Right cardiac atrium (tissue), 5 donors: Measurements from ENCODE around the gene IL32. TPM values are rescaled to one million over a fixed set of nuclear protein-coding genes. Genes with fewer than 3 reads are reported as not detected.

Experiments
- ATAC-seq, 2 donors: fragments of 200-7000 bp; cut with Tn5 transposase; one replicate each; pipeline versions ENCODE4 v1.8.0 to v1.9.1; 2020; ENCODE audit warnings: moderate library complexity in 2 of 2, mild to moderate bottlenecking in 1 of 2
- DNase-seq, 3 donors: peaks; one replicate each; pipeline ENCODE4 v3.0.0-alpha.2; 2020
- H3K27ac ChIP-seq: one replicate; pipeline ENCODE4 v1.5.1; 2013; ENCODE audit warnings: mild to moderate bottlenecking, low read length, control low read depth, moderate library complexity
- H3K27me3 ChIP-seq: one replicate; pipeline ENCODE4 v1.6.1; 2013; ENCODE audit not compliant: control insufficient read depth, insufficient read depth
- H3K4me1 ChIP-seq: one replicate; pipeline ENCODE4 v1.6.1; 2013; ENCODE audit warnings: low read length; ENCODE audit not compliant: control insufficient read depth, insufficient read depth
- H3K4me3 ChIP-seq: one replicate; pipeline ENCODE4 v1.5.1; 2013; ENCODE audit warnings: low read length, control low read depth
- H3K9me3 ChIP-seq: one replicate; pipeline ENCODE4 v1.6.1; 2013; ENCODE audit warnings: low read length; ENCODE audit not compliant: control insufficient read depth
- WGBS: extraction: QIAGEN DNeasy Blood & Tissue Kit; methylation state at CpG from one replicate; pipeline ENCODE4 v1.1.7; 2013; 5-methylcytosine and 5-hydroxymethylcytosine counted together
- intact Hi-C, 4 donors: fragments of 100-400 bp; cut with DNase I; formaldehyde crosslinking; loops; one replicate each; pipeline versions ENCODE4 v1.11.0 to v1.14.0; 2022 to 2023
- polyA plus RNA-seq: library from polyadenylated mRNA; stranded (reverse); fragments of 200-250 nt; gene quantifications from one replicate; pipeline ENCODE4 v1.2.3, GENCODE V29; 2013
- total RNA-seq, 4 donors: library from RNA; stranded (reverse); fragmentation: NEBNext Ultra II Directional; extraction: Animal tissue kit (Norgen Biotek cat#: 25700); gene quantifications; one replicate each; pipeline ENCODE4 v1.2.1, GENCODE V29; 2021
- donor health status: healthy with polysubstance abuse.
- donor health status: DM: no; HTN: yes; CAD: no.
- donor health status: DM: no; HTN: no; CAD: no.
- donor health status: DM: no; HTN: yes; CAD: no; lungs with severe emphysema.
- donor health status: DM: yes; HTN: yes; CAD: no.

Gene IL32
- total and polyA plus RNA-seq, 5 donors, result 27.5 to 62.8 (median 37.8) TPM

DNA sequence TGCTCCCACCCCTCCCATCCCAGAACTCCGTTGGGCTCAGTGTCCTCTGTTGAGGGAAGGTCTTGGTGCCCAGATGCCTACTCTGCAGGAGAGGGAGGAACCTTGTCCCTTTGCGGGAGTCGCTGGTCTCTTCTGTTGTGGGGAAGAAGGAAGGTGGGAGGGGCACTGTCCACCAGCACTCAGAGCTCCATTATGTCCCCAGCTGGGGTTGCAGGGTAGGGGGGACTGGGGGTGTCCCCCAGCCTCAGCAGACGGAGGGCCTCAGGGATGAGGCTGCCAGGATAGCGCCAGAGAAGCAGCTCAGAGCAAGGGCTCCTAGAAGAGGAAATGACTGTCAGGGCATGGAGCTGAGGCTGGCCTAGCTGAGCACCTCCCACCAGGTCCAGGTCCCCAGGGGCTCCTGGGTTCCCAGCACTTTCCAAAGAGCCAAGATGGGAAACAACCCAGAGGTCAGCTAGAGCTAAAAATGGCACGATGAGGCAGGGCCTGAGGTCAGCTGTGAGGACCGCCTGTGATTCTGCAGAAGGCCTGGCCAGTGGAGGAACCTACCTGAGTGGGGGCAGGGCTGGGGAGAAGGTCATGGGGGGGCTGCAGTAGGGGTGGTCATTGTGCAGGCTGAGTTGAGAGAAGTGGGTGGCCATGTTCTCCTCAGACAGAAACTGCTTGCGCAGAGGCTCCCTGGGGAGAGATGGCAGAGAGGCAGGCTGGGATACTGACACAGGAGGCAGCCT is 42.6 kb upstream of the IL32 start:
- DNase-seq, result peak in 2 of 3 donors; percentile 62 to 70
- peak in 1 of 2 donors; percentile 0 for ATAC-seq
- Histone ChIP-seq H3K4me3 (peak overlapping the region; percentile 56), H3K27ac (peak overlapping the region; percentile 99), H3K4me1 (peaks cover 10% of the 10 kb centered on the region), H3K9me3 (no peaks in the 10 kb centered on the region), H3K27me3 (no peaks in the 10 kb centered on the region)
- intact Hi-C loops, result no loop called here
- WGBS, result 25% methylated on average over 8 of the region's 8 CpGs

- Histone ChIP-seq H3K27me3 (no peaks in the 10 kb centered on the region), H3K27ac (peak overlapping the region; percentile 99), H3K9me3 (no peaks in the 10 kb centered on the region), H3K4me3 (peak overlapping the region; percentile 56), H3K4me1 (peaks cover 10% of the 10 kb centered on the region)
- intact Hi-C loops, result no loop called here
- DNase-seq (peak in 2 of 3 donors; percentile 72 to 82), ATAC-seq (peak; percentile 0 to 1)
- 19% methylated on average over 6 of the region's 6 CpGs for WGBS
Measured at GRCh38 chr16:3023415-3023668, 42.1 kb upstream of the IL32 start.

GRCh38 chr16:3023669-3024478 is 41.6 kb upstream of the IL32 start, which contains the start of the genes HCFC1R1 and THOC6:
Gene HCFC1R1 (minus strand): TSS chr16:3023942. CDS start chr16:3023941, 1 bp downstream.
Gene THOC6 (plus strand): TSS chr16:3024035. CDS start chr16:3024327, 292 bp downstream.
- H3K27me3 ChIP-seq, result no peaks in the 10 kb centered on the region
- ATAC-seq (peak; percentile 79 to 84), DNase-seq (peak; percentile 97 to 99 (median 98))
- under 1% methylated on average over 69 of the region's 69 CpGs for WGBS
- peak within 1 kb of the TSS; percentile 99 for H3K27ac ChIP-seq
- H3K4me1 ChIP-seq, result peaks cover 10% of the 10 kb centered on the region
- peak within 1 kb of the TSS; percentile 56 for H3K4me3 ChIP-seq
- no peaks in the 10 kb centered on the region for H3K9me3 ChIP-seq
- intact Hi-C loops, result no loop called here

- 96% methylated on average over 18 of the region's 18 CpGs for whole genome bisulfite sequencing
- intact Hi-C loops, result no loop called here
- ATAC-seq, result no peak
- no peak overlapping the region for H3K4me3 ChIP-seq
- H3K9me3 ChIP-seq, result no peaks in the 10 kb centered on the region
- no peak overlapping the region for H3K27ac ChIP-seq
- H3K27me3 ChIP-seq, result no peaks in the 10 kb centered on the region
- no peak for DNase-seq
- H3K4me1 ChIP-seq, result peaks cover 10% of the 10 kb centered on the region
Measured at GRCh38 chr16:3025032-3026002, 40.1 kb upstream of the IL32 start.

DNA sequence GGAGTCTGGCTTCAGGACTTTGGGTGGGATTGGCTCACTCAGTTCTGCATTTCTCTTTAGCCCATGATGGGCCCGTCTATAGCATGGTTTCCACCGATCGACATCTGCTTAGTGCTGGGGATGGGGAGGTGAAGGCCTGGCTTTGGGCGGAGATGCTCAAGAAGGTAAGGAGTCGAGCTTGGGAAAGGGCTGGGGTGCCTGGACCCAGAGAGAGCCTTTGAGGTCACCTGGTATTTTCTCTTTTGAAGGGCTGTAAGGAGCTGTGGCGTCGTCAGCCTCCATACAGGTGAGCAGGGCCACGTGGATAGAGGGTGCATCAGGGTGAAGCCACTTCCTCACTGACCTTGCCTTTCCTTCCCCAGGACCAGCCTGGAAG is 39.4 kb upstream of the IL32 start:
- 93% methylated on average over 8 of the region's 8 CpGs for WGBS
- intact Hi-C loops, result no loop called here
- Histone ChIP-seq H3K4me1 (peaks cover 10% of the 10 kb centered on the region), H3K9me3 (no peaks in the 10 kb centered on the region), H3K27ac (no peak overlapping the region), H3K27me3 (no peaks in the 10 kb centered on the region), H3K4me3 (no peak overlapping the region)
- DNase-seq (peak in 1 of 3 donors; percentile 17), ATAC-seq (no peak)

- Histone ChIP-seq H3K4me3 (no peak overlapping the region), H3K9me3 (no peaks in the 10 kb centered on the region), H3K27ac (no peak overlapping the region), H3K27me3 (no peaks in the 10 kb centered on the region), H3K4me1 (peaks cover 10% of the 10 kb centered on the region)
- ATAC-seq, result no peak
- 94% methylated on average over 24 of the region's 24 CpGs for WGBS
- no peak for DNase-seq
- intact Hi-C loops, result no loop called here
Measured at GRCh38 chr16:3026609-3027488, 38.6 kb upstream of the IL32 start.

DNA sequence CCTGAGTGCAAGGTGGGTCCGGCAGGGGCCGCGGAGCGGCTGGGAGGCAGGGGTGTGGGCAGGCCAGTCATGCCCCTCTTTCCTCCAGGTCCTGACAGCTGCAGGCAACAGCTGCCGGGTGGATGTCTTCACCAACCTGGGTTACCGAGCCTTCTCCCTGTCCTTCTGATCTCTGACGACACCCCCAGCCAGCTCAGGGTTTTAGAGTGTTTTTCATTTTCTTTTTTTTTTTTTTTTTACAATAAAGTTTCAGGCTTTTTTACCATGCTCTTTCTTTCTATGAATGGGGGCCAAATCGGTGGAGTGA is 38.0 kb upstream of the IL32 start:
- no peak for DNase-seq
- intact Hi-C loops, result no loop called here
- Histone ChIP-seq H3K4me1 (peaks cover 8% of the 10 kb centered on the region), H3K9me3 (no peaks in the 10 kb centered on the region), H3K4me3 (no peak overlapping the region), H3K27me3 (no peaks in the 10 kb centered on the region), H3K27ac (no peak overlapping the region)
- no peak for ATAC-seq
- WGBS, result 92% methylated on average over 8 of the region's 8 CpGs

DNA sequence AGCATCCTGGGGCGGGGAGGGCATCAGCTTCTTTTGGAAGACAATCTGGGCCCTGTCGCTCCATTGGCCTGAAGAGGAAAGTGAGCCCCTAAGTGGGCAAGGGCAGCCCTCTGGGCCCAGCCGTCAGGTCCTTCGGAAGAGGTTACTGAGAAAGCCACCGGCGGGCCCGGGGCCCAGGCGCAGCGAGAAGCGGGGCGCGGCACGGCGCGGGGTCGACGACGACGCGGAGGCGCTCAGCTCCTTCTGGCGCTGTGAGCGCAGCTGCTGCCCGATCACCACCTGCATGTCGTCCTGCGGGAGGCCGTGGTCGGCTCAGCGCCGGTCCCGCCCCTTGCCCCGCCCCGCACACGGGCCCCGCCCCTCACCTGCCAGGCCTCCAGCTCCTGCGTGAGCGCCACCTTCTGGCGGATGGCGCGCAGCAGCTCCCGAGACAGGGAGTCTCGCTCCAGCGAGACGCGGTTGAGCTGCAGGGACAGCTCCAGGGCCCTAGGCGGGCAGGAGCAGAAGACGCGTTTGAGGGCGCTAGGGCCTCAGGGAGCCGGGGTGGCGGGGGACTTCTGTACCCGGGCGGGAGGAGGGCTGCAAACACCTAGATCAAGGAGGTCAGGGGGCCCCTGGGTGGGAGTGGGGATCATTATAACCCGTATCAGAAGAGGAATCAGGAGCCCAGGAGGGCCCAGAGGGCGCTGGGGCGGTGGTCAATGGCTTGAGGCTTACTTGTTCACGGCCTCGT is 37.3 kb upstream of the IL32 start:
- ATAC-seq (peak; percentile 9 to 23), DNase-seq (peak; percentile 74 to 93 (median 92))
- H3K4me1 ChIP-seq, result peaks cover 1% of the 10 kb centered on the region
- intact Hi-C loops, result no loop called here
- H3K27me3 ChIP-seq, result no peaks in the 10 kb centered on the region
- no peak overlapping the region for H3K4me3 ChIP-seq
- WGBS, result 27% methylated on average over 58 of the region's 58 CpGs
- no peak overlapping the region for H3K27ac ChIP-seq
- no peaks in the 10 kb centered on the region for H3K9me3 ChIP-seq

- intact Hi-C loops, result no loop called here
- WGBS, result 26% methylated on average over 15 of the region's 15 CpGs
- Histone ChIP-seq H3K9me3 (no peaks in the 10 kb centered on the region), H3K4me1 (no peaks in the 10 kb centered on the region), H3K4me3 (no peak overlapping the region), H3K27me3 (no peaks in the 10 kb centered on the region), H3K27ac (no peak overlapping the region)
- no peak for DNase-seq
- no peak for ATAC-seq
Measured at GRCh38 chr16:3028716-3029319, 36.6 kb upstream of the IL32 start.
